Thyroid gland (tissue), 4 donors: ENCODE measurements around the gene IRF5.

Experiments
- CTCF ChIP-seq, 6 experiments: fragments of 200-600 bp in 3 of 6; fragments of 450-650 bp in 3 of 6; sonication (generic) in 3 of 6; IDR thresholded peaks; one replicate each; pipeline ENCODE4 v1.5.1; 2016 to 2019; ENCODE audit warnings: antibody characterized with exemption in 6 of 6, mild to moderate bottlenecking in 2 of 6, inconsistent platforms in 1 of 6, moderate library complexity in 1 of 6
- POLR2A ChIP-seq, 2 donors: fragments of 450-650 bp; IDR thresholded peaks; one replicate each; pipeline ENCODE4 v1.6.1; 2017; ENCODE audit warnings: antibody characterized with exemption in 2 of 2, mild to moderate bottlenecking in 2 of 2, moderate library complexity in 1 of 2

- TF ChIP-seq POLR2A (IDR thresholded peaks at IDR 0.05) (no peak), CTCF (IDR thresholded peaks at IDR 0.05) (no peak)
Observed at GRCh38 chr7:128993419-128993818, 55.7 kb downstream of the IRF5 start.
